D341Med (cell line): Measurements from ENCODE around the gene PRORP.
"Not testable (repeated sequence)": the region's sequence is repeated elsewhere in the genome, so short reads cannot be mapped to it uniquely, and the experiment has no call there.

Source experiments
- DNase-seq: peaks from one replicate; pipeline ENCODE4 v3.0.0; 2012; ENCODE audit warnings: low spot score

PRORP gene

DNA sequence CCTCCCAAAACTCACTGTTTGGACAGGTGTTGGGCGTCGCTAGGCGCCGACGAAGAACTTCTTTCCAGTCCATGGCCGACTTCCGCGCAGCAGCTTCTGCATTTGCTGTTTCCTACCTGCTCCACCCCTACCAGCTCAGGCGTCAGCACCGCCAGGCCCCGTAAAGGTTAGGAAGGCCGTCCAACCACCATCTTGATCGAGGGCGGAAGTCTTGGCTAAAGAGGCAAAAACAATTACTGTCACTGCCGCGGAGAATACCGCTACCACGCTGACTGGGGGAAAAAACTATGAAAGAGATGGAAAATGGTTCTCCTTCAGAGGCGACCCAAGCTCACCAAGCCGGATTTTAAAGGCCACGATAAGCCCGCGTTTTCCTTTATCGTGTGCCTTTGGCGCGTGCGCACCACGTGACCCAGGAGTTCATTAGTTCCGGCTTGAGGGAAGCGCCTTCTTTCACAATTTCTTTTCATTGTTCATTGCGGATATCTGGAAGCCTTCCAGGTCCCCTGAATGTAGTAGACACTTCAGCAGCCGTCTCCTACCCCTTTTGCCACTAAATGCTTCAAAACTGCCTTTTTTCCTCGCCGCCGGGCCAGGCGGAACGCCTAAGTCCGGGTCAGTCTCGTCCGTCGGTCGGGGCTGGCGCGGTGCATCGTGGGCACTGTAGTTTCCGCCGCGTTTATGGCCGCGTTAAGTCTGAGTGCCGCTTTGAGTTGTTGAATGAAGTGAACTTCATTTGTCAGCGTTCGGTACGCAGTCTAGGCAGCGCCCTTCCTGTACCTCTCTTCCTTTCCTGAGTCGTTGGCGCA is at the start of gene PRORP, which contains the start of gene PPP2R3C:
PRORP (plus strand) TSS at position 666 of the 809 bp plus-strand sequence. CDS start 694 bp downstream, outside the sequence.
PPP2R3C (minus strand) TSS at position 104 of the 809 bp plus-strand sequence; CDS start at position 73, 31 bp downstream.
- peak; percentile 89 for DNase-seq

DNA sequence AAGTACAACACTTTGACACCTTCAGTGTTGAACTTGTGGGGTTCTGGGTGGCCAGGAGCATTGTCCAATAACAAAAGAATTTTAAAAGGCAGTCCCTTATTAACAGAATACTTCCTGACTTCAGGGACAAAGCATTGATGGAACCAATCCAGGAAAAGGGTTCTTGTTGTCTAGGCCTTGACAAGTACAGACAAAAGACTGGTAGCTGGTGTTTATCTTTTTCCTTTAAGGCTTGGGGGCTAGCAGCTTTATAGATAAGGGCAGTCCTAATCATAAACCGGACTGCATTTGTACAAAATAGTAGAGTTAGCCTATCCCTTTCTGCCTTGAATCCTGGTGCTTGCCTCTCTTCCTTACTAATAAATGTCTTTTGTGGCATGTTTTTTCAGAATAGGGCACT is 48.9 kb upstream of the PRORP start:
- DNase-seq = no peak

DNA sequence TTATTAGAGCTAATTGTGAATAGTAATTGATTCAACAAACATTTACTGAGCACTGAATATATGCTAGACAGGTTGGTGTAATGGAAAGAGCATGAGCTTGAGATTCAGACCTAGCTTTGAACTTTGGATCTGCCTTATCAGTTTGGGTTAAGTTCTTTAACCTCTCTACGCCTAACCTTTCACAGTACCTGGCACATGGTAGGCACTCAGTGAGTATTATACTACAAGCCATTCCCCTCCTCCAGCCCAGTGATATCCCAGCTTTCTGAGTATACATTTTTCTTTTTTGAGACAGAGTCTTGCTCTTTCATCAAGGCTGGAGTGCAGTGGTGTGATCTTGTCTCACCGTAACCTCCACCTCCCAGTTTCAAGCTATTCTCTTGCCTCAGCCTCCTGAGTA is 44.3 kb upstream of the PRORP start:
- no peak for DNase-seq

DNA sequence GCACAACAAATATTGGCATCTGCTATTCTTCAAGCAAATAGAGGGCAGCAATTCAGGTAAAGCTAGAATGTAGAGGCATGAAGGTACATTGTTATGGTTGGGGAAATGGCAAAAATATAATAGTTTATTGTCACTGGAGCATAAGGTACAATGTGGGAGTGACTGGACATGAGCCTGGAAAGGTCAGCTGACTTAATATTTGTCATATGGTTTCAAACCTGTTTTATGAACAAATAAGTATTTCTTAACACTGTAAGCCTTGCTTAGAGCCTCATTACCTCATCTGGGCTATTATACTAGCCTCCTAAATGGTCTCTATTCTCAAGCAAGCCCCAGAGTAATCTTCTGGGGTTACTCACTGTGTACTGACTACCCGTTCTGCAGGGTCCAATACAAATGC is 42.6 kb upstream of the PRORP start:
- no peak for DNase-seq

DNA sequence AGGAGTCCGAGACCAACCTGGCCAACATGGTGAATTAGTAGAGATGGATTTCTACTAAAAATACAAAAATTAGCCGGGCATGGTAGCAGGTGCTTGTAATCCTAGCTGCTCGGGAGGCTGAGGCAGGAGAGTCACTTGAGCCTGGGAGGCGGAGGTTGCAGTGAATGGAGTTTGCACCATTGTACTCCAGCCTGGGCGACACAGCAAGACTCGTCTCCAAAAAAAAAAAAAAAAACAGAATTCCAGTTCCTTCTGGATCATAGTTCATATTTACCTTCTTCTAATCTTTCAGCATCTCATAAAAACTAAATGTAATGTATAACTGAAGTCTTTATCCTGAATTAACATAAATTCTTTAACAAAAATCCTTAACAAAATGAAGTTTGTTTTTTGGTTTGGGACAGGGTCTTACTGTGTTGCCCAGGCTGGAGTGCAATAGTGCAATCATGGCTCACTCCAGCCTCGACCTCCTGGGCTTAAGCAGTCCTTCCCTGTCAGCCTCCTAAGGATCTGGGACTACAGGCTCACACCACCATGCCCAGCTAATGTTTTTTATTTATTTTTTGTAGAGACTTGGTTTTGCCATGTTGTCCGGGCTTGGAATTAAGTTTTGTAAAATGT is 38.7 kb upstream of the PRORP start:
- no peak for DNase-seq

DNA sequence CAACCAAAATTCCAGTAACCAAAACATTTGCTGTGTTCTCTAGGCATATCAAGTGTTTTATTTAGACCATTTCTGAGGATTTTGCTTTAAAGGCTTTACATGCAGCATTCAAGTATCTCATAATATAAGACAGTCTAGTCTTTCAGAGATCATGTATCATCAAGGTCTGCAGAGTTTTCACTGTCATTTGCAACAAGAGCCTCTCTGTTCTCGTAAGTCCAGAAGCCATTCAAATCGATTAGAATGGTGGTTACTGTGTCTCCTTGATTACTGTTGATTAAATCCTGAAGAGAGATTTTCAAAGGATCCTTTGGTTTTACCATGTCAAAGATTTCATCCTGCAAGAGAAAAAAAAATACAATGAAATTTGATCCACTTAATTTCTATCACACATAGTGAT is 36.9 kb upstream of the PRORP start:
- no peak for DNase-seq

DNA sequence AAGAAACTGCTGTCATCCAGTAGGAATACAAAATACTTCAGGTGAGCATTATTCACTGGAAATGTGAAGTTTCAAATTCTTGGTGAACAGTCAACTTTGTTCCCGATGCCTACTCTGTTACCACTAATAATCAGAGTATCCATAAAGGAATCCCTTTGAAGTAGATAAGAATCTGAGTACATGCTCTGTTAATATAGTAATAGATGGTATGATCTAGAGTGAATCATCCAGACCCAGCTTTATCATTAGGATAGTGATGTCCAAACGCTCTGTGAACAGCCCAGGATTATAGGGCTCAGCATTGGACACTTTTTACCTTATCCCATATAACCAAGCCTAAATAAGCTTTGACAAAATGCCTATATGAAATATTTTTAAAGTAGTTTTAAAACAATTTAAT is 33.8 kb upstream of the PRORP start:
- DNase-seq = no peak

DNA sequence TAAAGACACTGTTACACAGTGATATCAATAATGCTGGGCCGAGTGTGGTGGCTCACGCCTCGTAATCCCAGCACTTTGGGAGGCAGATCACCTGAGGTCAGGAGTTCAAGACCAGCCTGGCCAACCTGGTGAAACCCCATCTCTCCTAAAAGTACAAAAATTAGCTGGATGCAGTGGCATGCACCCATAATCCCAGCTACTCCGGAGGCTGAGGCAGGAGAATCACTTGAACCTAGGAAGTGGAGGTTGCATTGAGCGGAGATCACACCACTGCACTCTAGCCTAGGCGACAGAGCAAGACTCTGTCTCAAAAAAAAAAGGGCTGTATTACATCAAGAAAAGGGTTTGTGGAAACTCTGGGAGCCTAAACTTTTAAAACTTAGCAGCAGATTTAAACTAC is 27.7 kb upstream of the PRORP start:
- DNase-seq = not testable (repeated sequence)

DNA sequence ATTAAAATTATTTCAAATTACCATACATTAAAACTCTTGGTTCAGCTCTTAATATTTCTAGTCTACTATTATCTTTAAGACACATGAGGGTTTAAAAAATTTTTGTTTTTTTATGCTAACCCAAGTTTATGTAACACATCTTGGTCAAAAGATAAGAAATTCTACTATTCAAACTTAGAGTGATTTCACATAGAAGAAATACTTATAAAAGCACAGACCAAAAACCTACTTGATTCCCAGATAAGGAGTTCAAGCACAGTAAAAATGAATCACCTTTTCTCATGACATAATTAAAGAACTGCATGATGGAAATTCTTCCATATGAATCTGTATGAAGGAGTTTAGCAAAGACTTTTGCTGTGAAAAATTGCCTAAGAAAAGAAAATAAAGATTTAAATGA is 14.5 kb upstream of the PRORP start:
- no peak for DNase-seq

DNA sequence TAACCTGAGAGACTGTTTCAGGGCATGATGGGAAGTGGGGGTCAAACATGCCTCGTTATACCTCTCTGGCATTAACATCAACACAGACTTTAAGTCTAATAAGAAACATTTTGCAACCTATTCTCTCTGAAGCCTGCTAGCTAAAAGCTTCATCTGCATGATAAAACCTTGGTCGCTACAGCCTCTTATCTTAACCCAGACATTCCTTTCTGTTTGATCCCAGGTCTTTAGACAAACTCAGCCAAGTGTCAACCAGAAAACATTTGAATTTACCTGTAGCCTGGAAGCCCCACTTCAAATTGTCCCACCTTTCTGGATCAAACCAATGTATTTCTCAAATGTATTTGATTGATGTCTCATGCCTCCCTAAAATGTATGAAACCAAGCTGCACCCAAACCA is 9.7 kb upstream of the PRORP start:
- no peak for DNase-seq

DNA sequence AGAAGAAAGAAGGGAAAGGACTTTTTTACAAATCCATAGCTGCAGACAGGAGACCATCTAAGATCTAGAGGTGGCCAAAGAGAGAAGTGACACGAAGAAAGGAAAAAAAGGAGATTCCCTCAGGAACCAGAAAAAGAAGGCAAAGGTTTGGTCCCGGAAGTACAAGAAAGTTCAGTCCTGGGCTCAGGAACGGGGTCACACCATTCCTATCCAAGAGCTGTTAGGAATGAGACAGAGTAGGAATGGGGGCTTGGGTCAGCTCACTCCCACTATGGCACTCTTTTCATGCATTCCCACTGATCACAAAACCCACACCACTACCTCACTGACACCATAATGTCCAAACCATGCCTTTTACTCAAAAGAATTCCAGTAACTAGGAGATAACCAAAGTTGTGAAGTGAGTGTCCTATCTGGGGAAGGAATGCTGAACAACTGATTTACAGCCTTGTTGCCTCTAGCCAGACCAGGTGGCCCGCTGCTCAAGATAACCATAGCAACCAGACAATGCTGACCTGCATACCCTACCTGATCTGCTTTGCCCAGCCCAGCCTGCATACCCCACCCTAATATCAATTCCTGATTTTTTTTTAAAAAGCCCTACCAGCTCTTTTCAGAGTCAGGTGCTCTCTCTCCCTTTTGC is 8.9 kb upstream of the PRORP start:
- DNase-seq = no peak

DNA sequence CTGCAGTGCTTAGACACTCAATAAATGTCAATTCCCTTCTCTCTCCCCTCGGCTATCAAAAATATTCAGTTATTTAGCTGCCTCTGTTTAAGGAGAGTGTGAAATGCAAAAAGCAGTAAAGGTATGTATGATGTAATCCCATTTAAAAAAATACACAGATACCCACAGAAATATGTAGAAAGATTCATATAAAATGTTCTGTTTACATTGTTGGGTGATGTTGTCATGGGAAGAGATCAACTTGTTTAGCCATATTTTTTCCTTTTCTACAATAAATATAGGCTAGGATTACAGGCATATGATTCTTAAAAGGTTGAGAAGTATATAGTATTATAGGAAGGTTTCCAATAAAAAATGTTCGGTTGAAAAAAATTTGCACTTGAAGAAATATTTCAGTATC is 8.3 kb upstream of the PRORP start:
- no peak for DNase-seq

DNA sequence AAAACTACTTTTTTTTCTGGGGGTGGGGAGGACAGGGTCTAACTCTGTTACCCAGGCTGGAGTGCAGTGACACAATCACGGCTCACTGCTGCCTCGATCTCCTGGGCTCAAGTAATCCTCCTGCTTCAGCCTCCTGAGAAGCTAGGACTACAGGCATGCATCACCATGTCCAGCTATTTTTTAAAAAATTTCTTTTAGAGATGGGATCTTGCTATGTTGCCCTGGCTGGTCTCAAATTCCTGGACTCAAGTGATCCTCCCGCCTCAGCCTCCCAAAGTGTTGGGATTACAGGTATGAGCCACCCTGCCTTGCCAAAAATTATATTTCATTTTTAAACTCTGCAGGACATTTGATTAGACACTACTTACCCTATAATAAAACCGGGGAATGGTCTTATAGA is 6.1 kb upstream of the PRORP start:
- no peak for DNase-seq

DNA sequence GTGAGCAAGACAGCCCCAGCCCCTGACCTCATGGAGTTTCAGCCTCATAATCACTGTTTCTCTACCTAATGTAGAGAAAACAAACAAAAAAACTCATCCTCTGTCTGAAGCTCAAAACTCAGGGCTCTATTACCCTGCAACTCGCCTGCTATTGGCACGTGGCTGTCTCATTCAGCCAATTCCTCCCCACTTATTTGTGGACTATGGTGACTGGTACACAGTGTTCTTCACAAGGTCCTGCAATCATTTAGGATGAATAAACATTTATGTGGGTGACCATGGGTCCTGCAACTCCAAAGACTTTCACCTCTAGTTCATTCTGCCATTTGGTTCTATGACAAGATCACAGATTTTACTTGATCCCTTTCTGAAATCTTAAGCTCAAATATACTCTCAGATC is 5.2 kb upstream of the PRORP start:
- no peak for DNase-seq

DNA sequence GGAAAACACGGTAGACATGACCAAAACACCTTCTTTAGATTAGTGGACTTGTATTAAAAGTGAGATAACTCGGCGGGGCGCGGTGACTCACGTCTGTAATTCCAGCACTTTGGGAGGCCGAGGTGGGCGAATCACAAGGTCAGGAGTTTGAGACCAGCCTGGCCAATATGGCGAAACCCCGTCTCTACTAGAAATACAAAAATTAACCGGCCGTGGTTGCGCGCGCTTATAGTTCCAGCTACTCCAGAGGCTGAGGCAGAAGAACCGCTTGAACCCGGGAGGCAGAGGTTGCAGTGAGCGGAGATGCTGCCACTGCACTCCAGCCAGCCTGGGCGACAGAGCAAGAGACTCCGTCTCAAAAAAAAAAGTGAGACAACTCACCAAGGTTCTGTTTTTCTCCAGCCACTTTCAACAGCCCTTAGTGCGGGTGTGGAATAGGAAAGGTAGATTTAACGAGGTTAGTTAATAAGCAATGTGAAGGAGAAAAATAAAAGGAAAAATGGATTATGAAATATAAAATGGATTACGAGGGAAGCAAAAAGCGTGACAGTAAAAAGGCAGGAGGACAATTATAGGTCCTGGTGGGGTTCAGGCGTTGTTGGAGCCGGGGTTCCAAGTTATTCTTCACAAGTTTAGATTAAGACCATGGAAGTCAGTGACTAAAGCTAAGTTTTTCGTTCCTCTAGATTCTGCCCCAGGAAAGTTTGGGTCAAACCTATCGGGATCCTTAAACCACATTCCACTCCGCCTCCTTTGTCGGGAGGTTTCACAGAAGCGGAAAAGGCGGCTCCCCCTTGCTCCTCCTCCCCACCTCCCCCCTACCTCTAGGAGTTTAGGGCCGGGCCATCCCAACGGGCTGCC is 1.1 kb upstream of the PRORP start:
- no peak for DNase-seq

DNA sequence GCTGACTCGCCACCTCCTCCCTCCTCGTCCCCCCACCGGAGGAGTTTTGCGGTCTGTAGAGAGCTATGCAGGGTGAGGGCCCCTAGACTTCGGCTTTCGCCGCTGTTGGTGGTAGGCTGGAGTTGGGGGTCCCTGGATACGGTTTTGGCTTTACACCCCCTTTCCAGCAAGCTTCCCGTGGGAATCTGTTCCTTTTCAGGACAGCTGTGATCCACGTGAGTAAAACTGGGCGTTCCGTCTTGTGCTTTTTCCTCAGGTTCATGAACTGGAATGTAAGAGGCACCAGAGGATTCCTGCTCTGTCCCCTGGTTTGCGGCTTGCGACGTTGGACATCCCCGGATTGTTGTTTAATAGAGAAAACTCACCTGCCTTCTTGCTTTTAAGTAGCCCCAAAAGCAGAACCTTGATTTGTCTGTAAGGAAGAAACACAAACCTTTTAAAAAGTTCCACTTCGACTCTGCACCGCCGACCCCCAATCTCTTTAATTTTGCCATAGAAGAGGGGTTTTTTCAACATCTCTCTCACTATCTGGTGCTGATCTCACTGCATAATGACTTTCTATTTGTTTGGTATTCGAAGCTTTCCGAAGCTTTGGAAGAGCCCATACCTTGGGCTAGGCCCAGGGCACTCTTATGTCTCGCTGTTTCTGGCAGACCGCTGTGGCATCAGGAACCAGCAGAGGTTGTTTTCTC is 490 bp downstream of the PRORP start:
- peak; percentile 30 for DNase-seq

DNA sequence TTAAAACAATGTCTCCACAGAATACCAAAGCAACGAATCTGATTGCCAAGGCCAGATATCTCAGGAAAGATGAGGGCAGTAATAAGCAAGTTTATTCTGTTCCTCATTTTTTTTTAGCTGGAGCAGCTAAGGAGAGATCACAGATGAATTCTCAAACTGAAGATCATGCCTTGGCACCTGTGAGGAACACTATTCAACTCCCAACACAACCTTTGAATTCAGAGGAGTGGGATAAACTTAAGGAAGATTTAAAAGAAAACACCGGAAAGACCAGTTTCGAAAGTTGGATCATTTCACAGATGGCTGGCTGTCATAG is 994 bp downstream of the PRORP start:
- no peak for DNase-seq

DNA sequence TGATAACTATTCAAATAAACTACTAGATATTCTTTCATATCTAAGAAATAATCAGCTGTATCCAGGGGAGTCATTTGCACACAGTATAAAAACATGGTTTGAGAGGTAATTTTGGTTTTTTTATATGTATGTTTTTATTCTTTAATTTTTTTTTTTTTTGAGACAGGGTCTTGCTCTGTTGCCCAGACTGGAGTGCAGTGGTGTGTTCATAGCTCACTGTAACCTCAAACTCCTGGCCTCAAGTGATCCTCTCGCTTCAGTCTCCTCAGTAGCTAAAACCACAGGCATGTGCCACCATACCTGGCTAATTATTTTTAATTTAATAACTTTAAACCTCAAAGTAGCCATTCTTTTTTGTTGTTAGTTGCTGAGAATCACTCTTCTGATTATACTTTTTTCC is 1.8 kb downstream of the PRORP start:
- no peak for DNase-seq

DNA sequence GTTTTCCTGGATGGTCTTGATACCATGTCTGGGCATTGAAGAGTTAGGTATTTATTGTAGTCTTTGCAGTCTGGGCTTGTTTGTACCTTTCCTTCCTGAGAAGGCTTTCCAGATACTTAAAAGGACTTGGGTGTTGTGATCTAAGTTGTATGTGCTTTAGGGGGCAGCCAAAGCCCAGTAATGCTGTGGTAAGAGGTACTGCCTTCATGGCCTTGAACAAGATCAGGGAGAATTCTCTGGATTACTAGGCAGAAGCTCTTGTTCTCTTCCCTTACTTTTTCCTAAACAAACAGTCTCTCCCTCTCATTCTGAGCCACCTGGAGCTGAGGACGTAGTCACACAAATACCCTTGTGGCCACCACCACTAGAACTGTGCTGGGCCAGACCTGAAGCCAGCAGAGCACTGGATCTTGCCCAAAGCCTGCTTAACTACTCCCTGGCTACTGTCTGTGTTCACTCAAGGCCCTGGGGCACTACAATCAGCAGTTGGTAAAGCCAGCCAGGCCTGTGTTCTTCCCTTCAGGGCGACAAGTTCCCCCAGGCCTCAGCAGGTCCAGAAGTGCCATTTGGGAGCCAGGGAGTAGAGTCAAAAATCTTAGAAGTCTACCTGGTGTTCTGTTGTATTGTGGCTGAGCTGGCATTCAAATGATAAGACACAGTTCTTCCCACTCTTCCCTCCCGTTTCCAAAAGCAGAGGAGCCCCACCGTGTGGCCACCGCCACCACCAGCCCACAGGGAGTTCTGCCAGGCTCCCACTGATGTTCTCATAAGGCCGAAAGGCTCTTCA is 11.4 kb downstream of the PRORP start:
- DNase-seq = no peak

DNA sequence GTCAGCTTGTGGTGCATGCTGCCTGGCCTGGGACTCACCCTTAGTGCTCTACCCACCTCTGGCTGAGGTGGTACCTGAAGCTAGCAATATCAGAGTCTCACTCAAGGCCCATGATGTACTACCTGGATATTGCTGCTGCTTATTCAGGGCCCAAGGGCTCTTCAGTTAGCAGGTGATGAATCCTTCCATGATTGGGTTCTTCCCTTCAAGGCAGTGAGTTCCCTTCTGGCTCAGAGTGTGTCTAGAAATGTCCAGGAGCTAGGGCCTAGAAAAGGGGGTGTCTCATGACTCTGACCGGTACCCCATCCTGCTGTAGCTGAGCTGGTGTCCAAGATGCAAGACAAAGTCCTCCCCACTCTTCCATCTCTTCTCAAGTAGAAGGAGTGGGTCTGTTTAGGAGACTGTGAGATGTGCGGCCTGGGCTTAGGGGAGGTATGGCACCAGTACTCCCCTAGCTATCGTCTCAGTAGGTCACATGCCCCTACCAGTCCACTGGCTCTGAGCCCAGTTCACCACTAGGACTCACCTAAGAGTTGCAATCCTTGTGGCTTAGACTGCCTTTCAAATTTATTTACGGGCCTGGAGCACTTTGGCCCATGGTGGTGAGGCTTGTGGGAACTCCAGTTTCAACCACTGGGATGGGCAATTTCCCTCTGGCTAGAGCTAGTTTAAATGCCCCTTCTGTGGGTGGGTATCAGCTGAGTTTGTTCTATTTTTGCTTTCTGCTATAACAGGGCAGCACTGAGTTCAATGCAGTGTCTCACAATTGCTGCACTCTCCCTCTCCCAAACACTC is 12.2 kb downstream of the PRORP start:
- DNase-seq = no peak
